Breast epithelium (tissue), 3 donors: ENCODE data around the gene ELL.

Source experiments
- POLR2A ChIP-seq: fragments of 450-650 bp; IDR thresholded peaks from one replicate; pipeline ENCODE4 v1.6.1; 2016; ENCODE audit warnings: antibody characterized with exemption, mild to moderate bottlenecking, moderate library complexity
- TF ChIP-seq, protein P1 (sequence below), 3 donors: fragments of 450-650 bp; IDR thresholded peaks; one replicate each; pipeline ENCODE4 v1.5.1; 2016 to 2017; ENCODE audit warnings: antibody characterized with exemption in 3 of 3, mild to moderate bottlenecking in 3 of 3, moderate library complexity in 3 of 3

DNA sequence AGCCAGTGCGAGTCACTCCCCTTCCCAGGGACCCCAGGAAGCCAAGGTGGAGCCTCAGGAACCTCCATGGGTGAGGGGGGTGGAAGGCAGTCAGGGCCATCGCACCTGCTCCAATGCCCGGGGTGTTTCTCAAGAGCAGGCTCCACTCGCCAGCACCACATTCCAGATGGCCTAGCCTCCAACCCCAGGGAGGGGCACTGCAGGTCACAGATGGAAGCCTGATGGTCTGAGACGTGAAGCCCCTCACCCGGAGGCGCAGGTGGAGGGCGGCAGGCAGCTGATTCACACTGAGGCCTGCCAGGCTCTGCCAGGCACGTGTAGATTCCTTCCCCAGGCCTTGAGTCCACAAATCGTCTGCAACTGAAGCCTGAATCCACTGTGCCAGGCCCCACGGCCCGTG, 61.0 kb downstream of the ELL start:
- TF ChIP-seq, protein P1, sequence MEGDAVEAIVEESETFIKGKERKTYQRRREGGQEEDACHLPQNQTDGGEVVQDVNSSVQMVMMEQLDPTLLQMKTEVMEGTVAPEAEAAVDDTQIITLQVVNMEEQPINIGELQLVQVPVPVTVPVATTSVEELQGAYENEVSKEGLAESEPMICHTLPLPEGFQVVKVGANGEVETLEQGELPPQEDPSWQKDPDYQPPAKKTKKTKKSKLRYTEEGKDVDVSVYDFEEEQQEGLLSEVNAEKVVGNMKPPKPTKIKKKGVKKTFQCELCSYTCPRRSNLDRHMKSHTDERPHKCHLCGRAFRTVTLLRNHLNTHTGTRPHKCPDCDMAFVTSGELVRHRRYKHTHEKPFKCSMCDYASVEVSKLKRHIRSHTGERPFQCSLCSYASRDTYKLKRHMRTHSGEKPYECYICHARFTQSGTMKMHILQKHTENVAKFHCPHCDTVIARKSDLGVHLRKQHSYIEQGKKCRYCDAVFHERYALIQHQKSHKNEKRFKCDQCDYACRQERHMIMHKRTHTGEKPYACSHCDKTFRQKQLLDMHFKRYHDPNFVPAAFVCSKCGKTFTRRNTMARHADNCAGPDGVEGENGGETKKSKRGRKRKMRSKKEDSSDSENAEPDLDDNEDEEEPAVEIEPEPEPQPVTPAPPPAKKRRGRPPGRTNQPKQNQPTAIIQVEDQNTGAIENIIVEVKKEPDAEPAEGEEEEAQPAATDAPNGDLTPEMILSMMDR (IDR thresholded peaks at IDR 0.05), result no peak
- TF ChIP-seq POLR2A, result no peak
